Common myeloid progenitor, CD34-positive (primary cell): ENCODE results near the gene MPRIP.
"Not testable (repeated sequence)": the region's sequence is repeated elsewhere in the genome, so short reads cannot be mapped to it uniquely, and the experiment has no call there.

ENCODE experiments used
- CTCF ChIA-PET: fragments of 350-600 bp; sonication (Branson Sonifier 250); formaldehyde crosslinking; loops from one replicate; lab custom pipeline; 2021; ENCODE audit warnings: antibody characterized with exemption; lab: Charles Lee
- POLR2A ChIA-PET: fragments of 350-600 bp; sonication (Branson Sonifier 250); formaldehyde crosslinking; loops from one replicate; lab custom pipeline; 2021; ENCODE audit warnings: antibody characterized with exemption; lab: Charles Lee
- DNase-seq, 3 donors: peaks; one replicate each; pipeline versions ENCODE4 v3.0.0 to v3.0.0-alpha.2; 2013
- H3K27ac ChIP-seq, 2 experiments: 1 replicate in 1 of 2; 2 replicates in 1 of 2; pipeline ENCODE4 v1.7.0; 2013; ENCODE audit warnings: inconsistent platforms in 2 of 2, low read length in 2 of 2, mild to moderate bottlenecking in 2 of 2, low read depth in 1 of 2, moderate library complexity in 1 of 2; ENCODE audit not compliant: severe bottlenecking in 2 of 2, insufficient read depth in 1 of 2, poor library complexity in 1 of 2
- H3K27me3 ChIP-seq, 5 experiments: replicated peaks in 2 of 5; 1 replicate in 3 of 5; 2 replicates in 2 of 5; pipeline versions ENCODE4 v1.6.1 to v1.7.0; 2013; ENCODE audit warnings: low read length in 4 of 5, mild to moderate bottlenecking in 2 of 5, moderate library complexity in 2 of 5, inconsistent platforms in 1 of 5; ENCODE audit not compliant: insufficient read depth in 5 of 5, control insufficient read depth in 4 of 5
- H3K36me3 ChIP-seq, 4 experiments: 1 replicate in 2 of 4; 2 replicates in 2 of 4; pipeline versions ENCODE4 v1.6.1 to v1.7.0; 2013; ENCODE audit warnings: low read length in 3 of 4, control low read depth in 1 of 4, mild to moderate bottlenecking in 1 of 4; ENCODE audit not compliant: control insufficient read depth in 4 of 4, insufficient read depth in 4 of 4
- H3K4me1 ChIP-seq, 4 experiments: 1 replicate in 3 of 4; 2 replicates in 1 of 4; pipeline versions ENCODE4 v1.6.1 to v1.7.1; 2013; ENCODE audit warnings: low read length in 3 of 4, mild to moderate bottlenecking in 3 of 4, control low read depth in 1 of 4, inconsistent platforms in 1 of 4, moderate library complexity in 1 of 4; ENCODE audit not compliant: control insufficient read depth in 4 of 4, insufficient read depth in 4 of 4; ENCODE audit errors: control extremely low read depth in 1 of 4
- H3K4me3 ChIP-seq, 7 experiments: 1 replicate in 4 of 7; 2 replicates in 3 of 7; pipeline versions ENCODE4 v1.5.1 to v1.7.0; 2013; ENCODE audit warnings: mild to moderate bottlenecking in 7 of 7, low read length in 6 of 7, moderate library complexity in 6 of 7, inconsistent platforms in 2 of 7, low read depth in 2 of 7, control low read depth in 1 of 7; ENCODE audit not compliant: insufficient read depth in 4 of 7, control insufficient read depth in 1 of 7; ENCODE audit errors: extremely low read depth in 1 of 7
- H3K9me3 ChIP-seq, 5 experiments: 1 replicate in 4 of 5; 2 replicates in 1 of 5; pipeline versions ENCODE4 v1.6.1 to v1.7.1; 2013; ENCODE audit warnings: low read length in 4 of 5, mild to moderate bottlenecking in 2 of 5, inconsistent platforms in 1 of 5, low read depth in 1 of 5, moderate library complexity in 1 of 5; ENCODE audit not compliant: control insufficient read depth in 4 of 5, insufficient read depth in 2 of 5; ENCODE audit errors: control extremely low read depth in 1 of 5
- WGBS: methylation state at CpG from one replicate; pipeline ENCODE4 v1.1.5; 2013; ENCODE audit not compliant: insufficient coverage; 5-methylcytosine and 5-hydroxymethylcytosine counted together

The MPRIP gene

GRCh38 chr17:17154556-17154955 lies 112.3 kb downstream of the MPRIP start:
- H3K4me3 ChIP-seq, result no peak overlapping the region
- H3K27ac ChIP-seq, result no peak overlapping the region
- ChIA-PET CTCF (no interaction called here), POLR2A (no interaction called here)
- peaks cover 3 to 92% (median 62%) of the 10 kb centered on the region in 4 experiments for H3K36me3 ChIP-seq
- no peaks in the 10 kb centered on the region for H3K9me3 ChIP-seq
- 98% methylated on average over 5 of the region's 5 CpGs for WGBS
- H3K27me3 ChIP-seq, result no peaks in the 10 kb centered on the region
- peaks cover 0 to 23% (median 16%) of the 10 kb centered on the region in 4 experiments for H3K4me1 ChIP-seq
- no peak for DNase-seq

- no peak for DNase-seq
- H3K27me3 ChIP-seq, result no peaks in the 10 kb centered on the region
- POLR2A ChIA-PET, result no interaction called here
- CTCF ChIA-PET, result interaction anchor here (1.0 kb wide), 1 partner anchor 156 kb away, joined by 3 read pairs; no protein-coding TSS in a partner anchor
- WGBS, result 97% methylated on average over 5 of the region's 8 CpGs
- H3K27ac ChIP-seq, result no peak overlapping the region
- H3K36me3 ChIP-seq, result peaks cover 3 to 90% (median 63%) of the 10 kb centered on the region in 4 experiments
- H3K4me3 ChIP-seq, result no peak overlapping the region
- no peaks in the 10 kb centered on the region for H3K9me3 ChIP-seq
- H3K4me1 ChIP-seq, result peaks cover 0 to 23% (median 16%) of the 10 kb centered on the region in 4 experiments
Measured at GRCh38 chr17:17154981-17155380, 112.7 kb downstream of the MPRIP start.

- Histone ChIP-seq H3K27ac (no peak overlapping the region), H3K4me3 (no peak overlapping the region), H3K27me3 (no peaks in the 10 kb centered on the region), H3K9me3 (no peaks in the 10 kb centered on the region), H3K4me1 (peaks cover 0 to 23% (median 16%) of the 10 kb centered on the region in 4 experiments), H3K36me3 (peaks cover 3 to 89% (median 64%) of the 10 kb centered on the region in 4 experiments)
- ChIA-PET CTCF (interaction anchor here (1.0 kb wide), 2 partner anchors 9 to 157 kb away, joined by 3 to 4 read pairs; no protein-coding TSS in a partner anchor), POLR2A (no interaction called here)
- 100% methylated on average over 3 of the region's 3 CpGs for WGBS
- no peak for DNase-seq
Measured at GRCh38 chr17:17155568-17155967, 113.3 kb downstream of the MPRIP start.

GRCh38 chr17:17156107-17156506 lies 113.8 kb downstream of the MPRIP start:
- 100% methylated on average over 4 of the region's 4 CpGs for WGBS
- H3K4me1 ChIP-seq, result peaks cover 0 to 23% (median 16%) of the 10 kb centered on the region in 4 experiments
- DNase-seq, result no peak
- H3K27ac ChIP-seq, result no peak overlapping the region
- ChIA-PET CTCF (interaction anchor here (1.0 kb wide), 2 partner anchors 10 to 157 kb away, joined by 3 to 4 read pairs; no protein-coding TSS in a partner anchor), POLR2A (no interaction called here)
- peaks cover 3 to 90% (median 67%) of the 10 kb centered on the region in 4 experiments for H3K36me3 ChIP-seq
- no peaks in the 10 kb centered on the region for H3K27me3 ChIP-seq
- H3K4me3 ChIP-seq, result no peak overlapping the region
- no peaks in the 10 kb centered on the region for H3K9me3 ChIP-seq

- H3K27ac ChIP-seq, result no peak overlapping the region
- POLR2A ChIA-PET, result no interaction called here
Measured at GRCh38 chr17:17156511-17156910, 114.3 kb downstream of the MPRIP start.

GRCh38 chr17:17157041-17157440 lies 114.8 kb downstream of the MPRIP start:
- peaks cover 0 to 13% (median 7%) of the 10 kb centered on the region in 4 experiments for H3K4me1 ChIP-seq
- no peak overlapping the region for H3K4me3 ChIP-seq
- 100% methylated on average over 3 of the region's 6 CpGs for WGBS
- CTCF ChIA-PET, result no interaction called here
- no peak overlapping the region for H3K27ac ChIP-seq
- DNase-seq, result no peak
- H3K27me3 ChIP-seq, result no peaks in the 10 kb centered on the region
- peaks cover 5 to 88% (median 71%) of the 10 kb centered on the region in 4 experiments for H3K36me3 ChIP-seq
- H3K9me3 ChIP-seq, result no peaks in the 10 kb centered on the region
- POLR2A ChIA-PET, result no interaction called here

More at GRCh38 chr17:17156511-17156910, 114.3 kb downstream of the MPRIP start:
- H3K27me3 ChIP-seq, result no peaks in the 10 kb centered on the region
- no peaks in the 10 kb centered on the region for H3K9me3 ChIP-seq
- CTCF ChIA-PET, result interaction anchor here (1.0 kb wide), 1 partner anchor 10 kb away, joined by 4 read pairs; no protein-coding TSS in a partner anchor
- H3K4me1 ChIP-seq, result peaks cover 0 to 19% (median 12%) of the 10 kb centered on the region in 4 experiments
- no peak for DNase-seq
- 94% methylated on average over 10 of the region's 10 CpGs for WGBS
- H3K4me3 ChIP-seq, result no peak overlapping the region
- H3K36me3 ChIP-seq, result peaks cover 3 to 88% (median 67%) of the 10 kb centered on the region in 4 experiments

GRCh38 chr17:17158506-17158905 lies 116.2 kb downstream of the MPRIP start:
- 98% methylated on average over 33 of the region's 33 CpGs for WGBS

More at GRCh38 chr17:17158506-17158905, 116.2 kb downstream of the MPRIP start:
- H3K27me3 ChIP-seq, H3K4me1 ChIP-seq, CTCF ChIA-PET, H3K4me3 ChIP-seq, DNase-seq, H3K9me3 ChIP-seq, H3K27ac ChIP-seq, POLR2A ChIA-PET: not testable (repeated sequence)
- H3K36me3 ChIP-seq, result peaks cover 5 to 95% (median 72%) of the 10 kb centered on the region in 4 experiments
